Vagina (tissue), 2 donors: Measurements from ENCODE around the gene RGR.

Experiments used
- POLR2A ChIP-seq, 2 donors: fragments of 450-650 bp; IDR thresholded peaks; one replicate each; pipeline ENCODE4 v1.6.1; 2017; ENCODE audit warnings: antibody characterized with exemption in 2 of 2, mild to moderate bottlenecking in 2 of 2, moderate library complexity in 2 of 2
- POLR2AphosphoS5 ChIP-seq, 2 donors: sonication (generic); formaldehyde crosslinking; IDR thresholded peaks; one replicate each; pipeline ENCODE4 v1.9.0; 2017; ENCODE audit warnings: antibody characterized with exemption in 2 of 2, mild to moderate bottlenecking in 2 of 2, low read depth in 1 of 2; ENCODE audit not compliant: insufficient read depth in 1 of 2
- TF ChIP-seq, protein P1 (sequence below), 3 experiments: fragments of 450-650 bp in 2 of 3; fragments of 200-600 bp in 1 of 3; sonication (generic) in 1 of 3; IDR thresholded peaks; one replicate each; pipeline ENCODE4 v1.5.1; 2017 to 2019; ENCODE audit warnings: antibody characterized with exemption in 3 of 3, mild to moderate bottlenecking in 2 of 3, moderate library complexity in 2 of 3

DNA sequence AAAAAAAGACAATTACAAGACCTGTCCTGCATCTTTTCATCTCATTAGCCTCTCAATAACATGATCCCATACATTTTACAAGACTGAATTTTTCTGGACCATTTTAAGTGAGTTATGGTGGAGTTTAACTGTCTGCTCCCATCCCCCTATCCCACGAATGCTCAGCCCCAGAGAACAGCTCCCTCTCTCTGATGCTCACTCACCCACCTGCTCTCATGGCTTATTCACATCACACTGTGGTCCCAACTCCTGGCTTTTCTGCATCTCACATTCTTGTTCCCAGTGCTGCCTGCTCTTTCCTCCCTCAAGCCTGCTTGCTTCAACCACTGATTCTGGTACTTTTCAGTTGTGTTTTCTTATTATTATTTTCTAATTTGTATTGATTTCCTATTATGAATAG is 63.2 kb downstream of the RGR start:
- no peak for TF ChIP-seq POLR2A (IDR thresholded peaks at IDR 0.05)
- TF ChIP-seq, protein P1, sequence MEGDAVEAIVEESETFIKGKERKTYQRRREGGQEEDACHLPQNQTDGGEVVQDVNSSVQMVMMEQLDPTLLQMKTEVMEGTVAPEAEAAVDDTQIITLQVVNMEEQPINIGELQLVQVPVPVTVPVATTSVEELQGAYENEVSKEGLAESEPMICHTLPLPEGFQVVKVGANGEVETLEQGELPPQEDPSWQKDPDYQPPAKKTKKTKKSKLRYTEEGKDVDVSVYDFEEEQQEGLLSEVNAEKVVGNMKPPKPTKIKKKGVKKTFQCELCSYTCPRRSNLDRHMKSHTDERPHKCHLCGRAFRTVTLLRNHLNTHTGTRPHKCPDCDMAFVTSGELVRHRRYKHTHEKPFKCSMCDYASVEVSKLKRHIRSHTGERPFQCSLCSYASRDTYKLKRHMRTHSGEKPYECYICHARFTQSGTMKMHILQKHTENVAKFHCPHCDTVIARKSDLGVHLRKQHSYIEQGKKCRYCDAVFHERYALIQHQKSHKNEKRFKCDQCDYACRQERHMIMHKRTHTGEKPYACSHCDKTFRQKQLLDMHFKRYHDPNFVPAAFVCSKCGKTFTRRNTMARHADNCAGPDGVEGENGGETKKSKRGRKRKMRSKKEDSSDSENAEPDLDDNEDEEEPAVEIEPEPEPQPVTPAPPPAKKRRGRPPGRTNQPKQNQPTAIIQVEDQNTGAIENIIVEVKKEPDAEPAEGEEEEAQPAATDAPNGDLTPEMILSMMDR (IDR thresholded peaks at IDR 0.05) = no peak
- no peak for TF ChIP-seq POLR2AphosphoS5 (IDR thresholded peaks at IDR 0.05; ENCODE audit: insufficient read depth in 1 of 2, low read depth in 1 of 2)
